AG09319 (cell line): ENCODE data around the gene RAD52.

Experiments used
- DNase-seq: peaks from one replicate; pipeline ENCODE4 v3.0.0-alpha.2; 2010; ENCODE audit warnings: low read depth; ENCODE audit errors: extremely low read depth
- TF ChIP-seq, protein P1 (sequence below): IDR thresholded peaks from 2 replicates; pipeline ENCODE4 v1.5.1; 2011; ENCODE audit warnings: low read depth, mild to moderate bottlenecking, inconsistent platforms, low read length, moderate library complexity

The RAD52 gene

DNA sequence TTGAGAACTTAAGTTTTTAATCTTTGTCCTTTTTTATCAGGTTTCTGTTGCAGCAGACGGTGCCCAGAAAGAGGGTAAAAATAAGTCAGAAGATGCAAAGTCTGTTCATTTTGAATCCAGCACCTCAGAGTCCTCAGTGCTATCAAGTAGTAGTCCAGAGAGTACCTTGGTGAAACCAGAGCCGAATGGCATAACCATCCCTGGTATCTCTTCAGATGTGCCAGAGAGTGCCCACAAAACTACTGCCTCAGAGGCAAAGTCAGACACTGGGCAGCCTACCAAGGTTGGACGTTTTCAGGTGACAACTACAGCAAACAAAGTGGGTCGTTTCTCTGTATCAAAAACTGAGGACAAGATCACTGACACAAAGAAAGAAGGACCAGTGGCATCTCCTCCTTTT lies 53.5 kb downstream of the RAD52 start:
- TF ChIP-seq, protein P1, sequence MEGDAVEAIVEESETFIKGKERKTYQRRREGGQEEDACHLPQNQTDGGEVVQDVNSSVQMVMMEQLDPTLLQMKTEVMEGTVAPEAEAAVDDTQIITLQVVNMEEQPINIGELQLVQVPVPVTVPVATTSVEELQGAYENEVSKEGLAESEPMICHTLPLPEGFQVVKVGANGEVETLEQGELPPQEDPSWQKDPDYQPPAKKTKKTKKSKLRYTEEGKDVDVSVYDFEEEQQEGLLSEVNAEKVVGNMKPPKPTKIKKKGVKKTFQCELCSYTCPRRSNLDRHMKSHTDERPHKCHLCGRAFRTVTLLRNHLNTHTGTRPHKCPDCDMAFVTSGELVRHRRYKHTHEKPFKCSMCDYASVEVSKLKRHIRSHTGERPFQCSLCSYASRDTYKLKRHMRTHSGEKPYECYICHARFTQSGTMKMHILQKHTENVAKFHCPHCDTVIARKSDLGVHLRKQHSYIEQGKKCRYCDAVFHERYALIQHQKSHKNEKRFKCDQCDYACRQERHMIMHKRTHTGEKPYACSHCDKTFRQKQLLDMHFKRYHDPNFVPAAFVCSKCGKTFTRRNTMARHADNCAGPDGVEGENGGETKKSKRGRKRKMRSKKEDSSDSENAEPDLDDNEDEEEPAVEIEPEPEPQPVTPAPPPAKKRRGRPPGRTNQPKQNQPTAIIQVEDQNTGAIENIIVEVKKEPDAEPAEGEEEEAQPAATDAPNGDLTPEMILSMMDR, result no peak
- no peak for DNase-seq

DNA sequence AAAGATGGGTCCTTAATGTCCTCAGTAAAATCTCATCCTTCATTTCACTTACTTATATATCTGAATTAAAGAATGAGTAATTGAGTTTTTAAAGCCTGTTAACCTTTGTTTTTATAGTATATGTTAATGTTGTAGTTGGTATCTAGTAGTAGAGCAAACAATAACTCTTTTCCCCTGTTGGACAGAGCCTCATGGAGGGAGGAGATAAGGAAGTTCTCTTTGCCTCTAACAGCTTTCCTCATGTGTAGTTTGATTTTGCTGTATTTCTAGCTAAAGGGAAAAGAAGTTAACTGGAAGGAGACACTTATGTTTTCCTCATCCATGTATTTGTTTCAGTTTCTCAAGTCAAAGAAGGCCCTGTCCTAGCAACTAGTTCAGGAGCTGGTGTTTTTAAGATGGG lies 55.3 kb downstream of the RAD52 start:
- TF ChIP-seq, protein P1, result no peak
- no peak for DNase-seq

DNA sequence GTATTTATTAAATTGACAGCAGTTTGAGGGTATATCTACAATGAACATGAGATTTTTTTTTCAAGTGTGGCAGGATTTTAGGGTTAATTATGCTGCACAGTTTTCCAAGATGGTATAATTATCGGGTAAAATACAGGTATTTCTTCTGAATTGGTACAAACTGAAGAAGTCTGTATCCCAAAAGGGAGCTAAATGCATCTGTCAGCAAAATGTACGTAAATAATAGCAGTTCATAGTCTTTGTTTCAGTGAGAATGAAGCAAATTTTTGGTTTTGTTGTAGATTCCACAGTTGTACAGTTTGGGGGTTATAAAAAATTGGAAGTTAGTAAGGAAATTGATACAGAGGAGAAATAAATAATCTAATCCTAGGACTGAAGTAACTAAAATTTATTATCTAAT lies 63.3 kb downstream of the RAD52 start:
- DNase-seq, result no peak
- TF ChIP-seq, protein P1, result no peak

DNA sequence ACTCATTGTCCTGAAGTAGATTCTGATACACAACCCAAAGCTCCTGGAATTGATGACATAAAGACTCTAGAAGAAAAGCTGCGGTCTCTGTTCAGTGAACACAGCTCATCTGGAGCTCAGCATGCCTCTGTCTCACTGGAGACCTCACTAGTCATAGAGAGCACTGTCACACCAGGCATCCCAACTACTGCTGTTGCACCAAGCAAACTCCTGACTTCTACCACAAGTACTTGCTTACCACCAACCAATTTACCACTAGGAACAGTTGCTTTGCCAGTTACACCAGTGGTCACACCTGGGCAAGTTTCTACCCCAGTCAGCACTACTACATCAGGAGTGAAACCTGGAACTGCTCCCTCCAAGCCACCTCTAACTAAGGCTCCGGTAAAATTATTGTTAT lies 63.8 kb downstream of the RAD52 start:
- TF ChIP-seq, protein P1, result no peak
- DNase-seq, result no peak

DNA sequence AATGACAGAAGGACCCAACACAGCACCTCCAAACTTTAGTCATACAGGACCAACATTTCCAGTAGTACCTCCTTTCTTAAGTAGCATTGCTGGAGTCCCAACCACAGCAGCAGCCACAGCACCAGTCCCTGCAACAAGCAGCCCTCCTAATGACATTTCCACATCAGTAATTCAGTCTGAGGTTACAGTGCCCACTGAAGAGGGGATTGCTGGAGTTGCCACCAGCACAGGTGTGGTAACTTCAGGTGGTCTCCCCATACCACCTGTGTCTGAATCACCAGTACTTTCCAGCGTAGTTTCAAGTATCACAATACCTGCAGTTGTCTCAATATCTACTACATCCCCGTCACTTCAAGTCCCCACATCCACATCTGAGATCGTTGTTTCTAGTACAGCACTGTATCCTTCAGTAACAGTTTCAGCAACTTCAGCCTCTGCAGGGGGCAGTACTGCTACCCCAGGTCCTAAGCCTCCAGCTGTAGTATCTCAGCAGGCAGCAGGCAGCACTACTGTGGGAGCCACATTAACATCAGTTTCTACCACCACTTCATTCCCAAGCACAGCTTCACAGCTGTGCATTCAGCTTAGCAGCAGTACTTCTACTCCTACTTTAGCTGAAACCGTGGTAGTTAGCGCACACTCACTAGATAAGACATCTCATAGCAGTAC lies 64.6 kb downstream of the RAD52 start:
- TF ChIP-seq, protein P1, result no peak
- DNase-seq, result no peak

DNA sequence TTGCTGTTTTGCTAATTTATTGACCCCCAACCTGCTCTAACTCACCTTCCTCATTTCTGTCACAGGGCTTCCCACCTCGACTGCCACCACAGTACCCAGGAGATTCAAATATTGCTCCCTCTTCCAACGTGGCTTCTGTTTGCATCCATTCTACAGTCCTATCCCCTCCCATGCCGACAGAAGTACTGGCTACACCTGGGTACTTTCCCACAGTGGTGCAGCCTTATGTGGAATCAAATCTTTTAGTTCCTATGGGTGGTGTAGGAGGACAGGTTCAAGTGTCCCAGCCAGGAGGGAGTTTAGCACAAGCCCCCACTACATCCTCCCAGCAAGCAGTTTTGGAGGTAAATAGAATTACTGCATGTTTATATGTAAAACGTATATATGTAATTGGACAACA lies 68.8 kb downstream of the RAD52 start:
- TF ChIP-seq, protein P1, result no peak
- no peak for DNase-seq

DNA sequence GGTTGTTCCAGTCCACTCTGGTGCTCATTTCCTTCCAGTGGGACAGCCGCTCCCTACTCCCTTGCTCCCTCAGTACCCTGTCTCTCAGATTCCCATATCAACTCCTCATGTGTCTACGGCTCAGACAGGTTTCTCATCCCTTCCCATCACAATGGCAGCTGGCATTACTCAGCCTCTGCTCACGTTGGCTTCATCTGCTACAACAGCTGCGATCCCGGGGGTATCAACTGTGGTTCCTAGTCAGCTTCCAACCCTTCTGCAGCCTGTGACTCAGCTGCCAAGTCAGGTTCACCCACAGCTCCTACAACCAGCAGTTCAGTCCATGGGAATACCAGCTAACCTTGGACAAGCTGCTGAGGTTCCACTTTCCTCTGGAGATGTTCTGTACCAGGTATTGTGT lies 69.9 kb downstream of the RAD52 start:
- no peak for DNase-seq
- TF ChIP-seq, protein P1, result no peak
